ENCODE results near the gene HIVEP2. TPM values are rescaled to one million over a fixed set of nuclear protein-coding genes. Genes with fewer than 3 reads are reported as not detected.

HIVEP2 gene
- total and polyA plus RNA-seq, 10 donors: 2.5 to 41.3 (median 30.3) TPM

- no peaks in the 10 kb centered on the region for H3K27me3 ChIP-seq (replicated peaks in 1 of 7)
- H3K4me1 ChIP-seq: peaks cover 4 to 59% (median 19%) of the 10 kb centered on the region in 6 donors
- H3K27ac ChIP-seq: no peak overlapping the region
- DNase-seq: no peak
- intact Hi-C loops (cut with DNase I; ENCODE audit: low total_unique reads): no loop called here
- peaks cover 0 to 8% (median 0%) of the 10 kb centered on the region in 8 donors for H3K9me3 ChIP-seq
- no peaks in the 10 kb centered on the region for H3K36me3 ChIP-seq
- TF ChIP-seq POLR2A (IDR thresholded peaks at IDR 0.05) (no peak), CTCF (IDR thresholded peaks at IDR 0.05 in 8 of 11, conservative IDR thresholded peaks at IDR 0.05 in 3 of 11) (no peak), POLR2AphosphoS5 (IDR thresholded peaks at IDR 0.05) (no peak)
- H3K4me3 ChIP-seq: no peak overlapping the region
- WGBS, 5 donors: 69 to 99% (median 97%) methylated on average over 2 of the region's 2 CpGs
Measured at GRCh38 chr6:142879527-142879926, 65.4 kb downstream of the HIVEP2 start.

- no peaks in the 10 kb centered on the region for H3K36me3 ChIP-seq
- H3K27me3 ChIP-seq (replicated peaks in 1 of 7): no peaks in the 10 kb centered on the region
- H3K4me3 ChIP-seq: no peak overlapping the region
- H3K27ac ChIP-seq: no peak overlapping the region
- 78 to 95% (median 85%) methylated on average over 6 of the region's 6 CpGs for WGBS, 5 donors
- no peak for DNase-seq
- peaks cover 3 to 59% (median 17%) of the 10 kb centered on the region in 6 donors for H3K4me1 ChIP-seq
- H3K9me3 ChIP-seq: peaks cover 0 to 8% (median 0%) of the 10 kb centered on the region in 8 donors
- TF ChIP-seq CTCF (IDR thresholded peaks at IDR 0.05 in 8 of 11, conservative IDR thresholded peaks at IDR 0.05 in 3 of 11): no peak
- TF ChIP-seq POLR2AphosphoS5 (IDR thresholded peaks at IDR 0.05): no peak
- no peak for TF ChIP-seq POLR2A (IDR thresholded peaks at IDR 0.05)
- intact Hi-C loops (cut with DNase I; ENCODE audit: low total_unique reads): no loop called here
Measured at GRCh38 chr6:142879076-142879475, 65.9 kb downstream of the HIVEP2 start.

- TF ChIP-seq CTCF (IDR thresholded peaks at IDR 0.05 in 8 of 11, conservative IDR thresholded peaks at IDR 0.05 in 3 of 11) (no peak), POLR2AphosphoS5 (IDR thresholded peaks at IDR 0.05) (no peak)
- WGBS, 5 donors: 72 to 89% (median 78%) methylated on average over 3 of the region's 3 CpGs
- no peak for DNase-seq
- peak overlapping the region in 1 of 8 donors; percentile 1 for H3K27ac ChIP-seq
- no peaks in the 10 kb centered on the region for H3K27me3 ChIP-seq (replicated peaks in 1 of 7)
- peaks cover 5 to 59% (median 17%) of the 10 kb centered on the region in 6 donors for H3K4me1 ChIP-seq
- H3K4me3 ChIP-seq: no peak overlapping the region
- H3K9me3 ChIP-seq: peaks cover 0 to 8% (median 0%) of the 10 kb centered on the region in 8 donors
- intact Hi-C loops (cut with DNase I; ENCODE audit: low total_unique reads): no loop called here
- no peaks in the 10 kb centered on the region for H3K36me3 ChIP-seq
Measured at GRCh38 chr6:142878407-142878806, 66.6 kb downstream of the HIVEP2 start.

GRCh38 chr6:142874676-142875075, 70.3 kb downstream of the HIVEP2 start:
- TF ChIP-seq POLR2A (IDR thresholded peaks at IDR 0.05) (no peak), POLR2AphosphoS5 (IDR thresholded peaks at IDR 0.05) (no peak), CTCF (IDR thresholded peaks at IDR 0.05 in 8 of 11, conservative IDR thresholded peaks at IDR 0.05 in 3 of 11) (no peak)
- peak overlapping the region in 3 of 8 donors; percentile 19 to 39 (median 20) for H3K27ac ChIP-seq
- WGBS, 5 donors: 17 to 43% (median 24%) methylated on average over 1 of the region's 1 CpG

More at GRCh38 chr6:142874676-142875075, 70.3 kb downstream of the HIVEP2 start:
- intact Hi-C loops (cut with DNase I; ENCODE audit: low total_unique reads): no loop called here
- Histone ChIP-seq H3K4me3 (no peak overlapping the region), H3K4me1 (peaks cover 17 to 65% (median 38%) of the 10 kb centered on the region in 6 donors), H3K36me3 (no peaks in the 10 kb centered on the region), H3K9me3 (peaks cover 0 to 8% (median 0%) of the 10 kb centered on the region in 8 donors), H3K27me3 (replicated peaks in 1 of 7) (no peaks in the 10 kb centered on the region)
- DNase-seq: no peak
